SK-N-SH treated with all-trans-retinoic acid at 6 μM for 48 hours (cell line): ENCODE data around the gene EPB41.

ENCODE experiments used
- ATAC-seq: fragments of 200-7000 bp; cut with Tn5 transposase; 3 replicates; pipeline ENCODE4 v1.9.1; 2020; ENCODE audit warnings: mild to moderate bottlenecking, moderate library complexity
- ARNTL ChIP-seq: fragments of 450-650 bp; formaldehyde crosslinking; IDR thresholded peaks from 2 replicates; pipeline ENCODE4 v1.5.0; 2020; ENCODE audit warnings: low read depth, mild to moderate bottlenecking, moderate library complexity, borderline replicate concordance
- BACH2 ChIP-seq: fragments of 250-450 bp; sonication (Bioruptor Pico); IDR thresholded peaks from 2 replicates; pipeline ENCODE4 v1.9.0; 2021; ENCODE audit warnings: mild to moderate bottlenecking, borderline replicate concordance
- CREB5 ChIP-seq: fragments of 250-450 bp; sonication (Bioruptor Pico); IDR thresholded peaks from 2 replicates; pipeline ENCODE4 v1.5.1; 2020; ENCODE audit warnings: low read depth, mild to moderate bottlenecking, moderate library complexity
- CSRNP3 ChIP-seq: fragments of 250-450 bp; sonication (Bioruptor Pico); IDR thresholded peaks from 2 replicates; pipeline ENCODE4 v1.5.1; 2021; ENCODE audit warnings: mild to moderate bottlenecking, moderate library complexity
- ESRRG ChIP-seq: fragments of 250-450 bp; sonication (Bioruptor Pico); IDR thresholded peaks from 2 replicates; pipeline ENCODE4 v1.6.1; 2021; ENCODE audit warnings: mild to moderate bottlenecking
- GLIS3 ChIP-seq: fragments of 250-450 bp; sonication (Bioruptor Pico); IDR thresholded peaks from 2 replicates; pipeline ENCODE4 v1.5.0; 2020; ENCODE audit warnings: mild to moderate bottlenecking, moderate library complexity
- ISL1 ChIP-seq: fragments of 250-450 bp; sonication (Bioruptor Pico); IDR thresholded peaks from 2 replicates; pipeline ENCODE4 v2.1.2; 2022; ENCODE audit warnings: mild to moderate bottlenecking, moderate library complexity
- OSR1 ChIP-seq: fragments of 250-450 bp; sonication (Bioruptor Pico); IDR thresholded peaks from 2 replicates; pipeline ENCODE4 v1.8.0; 2022; ENCODE audit warnings: moderate library complexity, mild to moderate bottlenecking, inconsistent platforms
- PATZ1 ChIP-seq: fragments of 250-450 bp; sonication (Bioruptor Pico); IDR thresholded peaks from 2 replicates; pipeline ENCODE4 v1.8.0; 2020; ENCODE audit warnings: mild to moderate bottlenecking, moderate library complexity, borderline replicate concordance
- POU6F1 ChIP-seq: fragments of 250-450 bp; sonication (Bioruptor Pico); IDR thresholded peaks from 2 replicates; pipeline ENCODE4 v1.8.0; 2021; ENCODE audit warnings: low read depth, mild to moderate bottlenecking, moderate library complexity, borderline replicate concordance
- PPARA ChIP-seq: fragments of 250-450 bp; sonication (Bioruptor Pico); IDR thresholded peaks from 2 replicates; pipeline ENCODE4 v1.5.0; 2020; ENCODE audit warnings: mild to moderate bottlenecking, borderline replicate concordance
- RARB ChIP-seq: fragments of 250-450 bp; sonication (Bioruptor Pico); IDR thresholded peaks from 2 replicates; pipeline ENCODE4 v1.8.0; 2021; ENCODE audit warnings: mild to moderate bottlenecking, moderate library complexity
- TCF4 ChIP-seq: fragments of 250-450 bp; sonication (Bioruptor Pico); IDR thresholded peaks from 2 replicates; pipeline ENCODE4 v1.8.0; 2021; ENCODE audit warnings: mild to moderate bottlenecking, moderate library complexity, borderline replicate concordance
- TOX ChIP-seq: fragments of 250-450 bp; sonication (Bioruptor Pico); IDR thresholded peaks from 2 replicates; pipeline ENCODE4 v1.8.0; 2021; ENCODE audit warnings: mild to moderate bottlenecking, moderate library complexity, borderline replicate concordance
- TSHZ2 ChIP-seq: fragments of 250-450 bp; sonication (Bioruptor Pico); IDR thresholded peaks from 2 replicates; pipeline ENCODE4 v1.5.0; 2020; ENCODE audit warnings: mild to moderate bottlenecking, moderate library complexity
- ZNF565 ChIP-seq: fragments of 450-650 bp; formaldehyde crosslinking; conservative IDR thresholded peaks from 2 replicates; pipeline ENCODE4 v1.5.0; 2020; ENCODE audit warnings: low read depth, mild to moderate bottlenecking, moderate library complexity
- ZNF70 ChIP-seq: fragments of 450-650 bp; formaldehyde crosslinking; IDR thresholded peaks from 2 replicates; pipeline ENCODE4 v1.5.0; 2020; ENCODE audit warnings: mild to moderate bottlenecking, moderate library complexity
- ZNF8 ChIP-seq: fragments of 450-650 bp; formaldehyde crosslinking; IDR thresholded peaks from 2 replicates; pipeline ENCODE4 v1.5.0; 2020; ENCODE audit warnings: mild to moderate bottlenecking, moderate library complexity

The EPB41 gene

GRCh38 chr1:28927266-28927647 is 12.9 kb downstream of the EPB41 start:
- no peak for ATAC-seq
- TF ChIP-seq ESRRG = no peak
- no peak for TF ChIP-seq ARNTL (CRISPR knock-in tag)
- no peak for TF ChIP-seq PATZ1 (CRISPR knock-in tag)
- no peak for TF ChIP-seq PPARA (CRISPR knock-in tag)
- TF ChIP-seq POU6F1 = no peak
- TF ChIP-seq BACH2 (CRISPR knock-in tag) = no peak
- no peak for TF ChIP-seq ISL1
- no peak for TF ChIP-seq ZNF8
- TF ChIP-seq CREB5 (CRISPR knock-in tag) = no peak
- TF ChIP-seq TCF4 (CRISPR knock-in tag) = no peak
- no peak for TF ChIP-seq OSR1 (CRISPR knock-in tag)

- TF ChIP-seq POU6F1 (no peak), TOX (CRISPR knock-in tag) (no peak), ZNF70 (no peak), GLIS3 (CRISPR knock-in tag) (no peak), ESRRG (no peak), ARNTL (CRISPR knock-in tag) (no peak)
- ATAC-seq = peak; percentile 38
Observed at GRCh38 chr1:28927648-28928313, 13.4 kb downstream of the EPB41 start.

- TF ChIP-seq CREB5 (CRISPR knock-in tag) (no peak), RARB (CRISPR knock-in tag) (no peak), PPARA (CRISPR knock-in tag) (no peak), BACH2 (CRISPR knock-in tag) (no peak), ESRRG (no peak)
- peak; percentile 20; the same call in 1 of the 3 replicates for ATAC-seq
Observed at GRCh38 chr1:28928314-28928941, 14.1 kb downstream of the EPB41 start.

GRCh38 chr1:28933277-28933676 is 18.9 kb downstream of the EPB41 start:
- TF ChIP-seq ZNF70 (no peak), OSR1 (CRISPR knock-in tag) (no peak), PPARA (CRISPR knock-in tag) (no peak), ZNF565 (CRISPR knock-in tag) (no peak), CSRNP3 (no peak), TSHZ2 (CRISPR knock-in tag) (no peak), ISL1 (no peak)
- no peak for ATAC-seq
